Endothelial cell (in vitro differentiated cells): ENCODE results near the gene ATXN7L1. TPM values are rescaled to one million over a fixed set of nuclear protein-coding genes. Genes with fewer than 3 reads are reported as not detected.
A peak's percentile ranks its signal among the peaks of the same experiment; 100 is the strongest.

Experiments used
- DNase-seq: peaks from one replicate; pipeline ENCODE4 v3.0.0; 2021; ENCODE audit warnings: low spot score
- H3K27ac Mint-ChIP-seq: one replicate; pipeline ENCODE4 v1.8.0; 2021; ENCODE audit warnings: mixed read lengths, inconsistent platforms; ENCODE audit not compliant: unreplicated experiment
- H3K27me3 Mint-ChIP-seq: one replicate; pipeline ENCODE4 v1.8.0; 2021; ENCODE audit warnings: mild to moderate bottlenecking, moderate library complexity, mixed read lengths, inconsistent platforms; ENCODE audit not compliant: unreplicated experiment
- H3K36me3 Mint-ChIP-seq: one replicate; pipeline ENCODE4 v1.8.0; 2021; ENCODE audit warnings: mild to moderate bottlenecking, low read depth, mixed read lengths, inconsistent platforms; ENCODE audit not compliant: unreplicated experiment
- H3K4me1 Mint-ChIP-seq: one replicate; pipeline ENCODE4 v1.8.0; 2021; ENCODE audit warnings: mild to moderate bottlenecking, mixed read lengths, inconsistent platforms; ENCODE audit not compliant: unreplicated experiment
- H3K4me3 Mint-ChIP-seq: one replicate; pipeline ENCODE4 v1.8.0; 2021; ENCODE audit warnings: mild to moderate bottlenecking, mixed read lengths, inconsistent platforms; ENCODE audit not compliant: unreplicated experiment
- H3K9me3 Mint-ChIP-seq: one replicate; pipeline ENCODE4 v1.8.0; 2021; ENCODE audit warnings: mixed read lengths, inconsistent platforms; ENCODE audit not compliant: unreplicated experiment
- total RNA-seq: library from RNA; stranded (reverse); fragmentation: NEBNext Ultra II Directional; extraction: Animal tissue kit (Norgen Biotek cat#: 25700); gene quantifications from one replicate; pipeline ENCODE4 v1.2.1, GENCODE V29; 2021; ENCODE audit not compliant: unreplicated experiment
- TF ChIP-seq, protein P1 (sequence below): fragments of 200-600 bp; sonication (generic); IDR thresholded peaks from one replicate; pipeline ENCODE4 v1.5.0; 2021; ENCODE audit warnings: antibody characterized with exemption; ENCODE audit not compliant: unreplicated experiment

ATXN7L1 gene
- total RNA-seq, 1 donor from 2014 or later = 18.4 TPM

DNA sequence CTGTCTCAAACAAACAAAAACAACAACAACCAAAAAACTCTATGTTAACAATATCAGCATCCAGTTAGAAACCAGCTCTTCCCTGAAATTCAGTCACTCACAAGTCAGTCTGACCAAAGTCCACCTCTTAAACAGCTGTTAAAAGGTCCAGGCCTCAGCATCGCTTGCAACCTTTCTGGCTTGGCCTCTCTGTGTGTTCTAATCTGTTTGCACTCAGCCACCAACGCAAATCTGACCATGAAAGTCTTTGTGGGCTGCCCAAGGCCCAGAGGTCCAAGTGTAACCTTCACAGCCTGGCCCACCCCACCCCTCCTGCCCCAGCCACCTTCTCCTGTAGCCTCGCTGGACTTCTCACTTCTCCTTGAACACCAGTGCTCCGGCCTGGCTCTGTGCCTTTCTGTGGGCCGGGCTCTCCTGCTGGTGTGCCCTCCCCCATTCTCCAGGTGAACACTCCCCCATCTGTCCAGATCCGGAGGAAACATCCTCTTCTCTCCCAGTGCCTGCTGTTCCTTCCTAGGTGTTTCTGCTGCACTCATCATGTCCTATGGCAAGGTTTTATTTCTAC, 222.9 kb downstream of the ATXN7L1 start:
- H3K9me3 Mint-ChIP-seq = no peaks in the 10 kb centered on the region
- TF ChIP-seq, protein P1, sequence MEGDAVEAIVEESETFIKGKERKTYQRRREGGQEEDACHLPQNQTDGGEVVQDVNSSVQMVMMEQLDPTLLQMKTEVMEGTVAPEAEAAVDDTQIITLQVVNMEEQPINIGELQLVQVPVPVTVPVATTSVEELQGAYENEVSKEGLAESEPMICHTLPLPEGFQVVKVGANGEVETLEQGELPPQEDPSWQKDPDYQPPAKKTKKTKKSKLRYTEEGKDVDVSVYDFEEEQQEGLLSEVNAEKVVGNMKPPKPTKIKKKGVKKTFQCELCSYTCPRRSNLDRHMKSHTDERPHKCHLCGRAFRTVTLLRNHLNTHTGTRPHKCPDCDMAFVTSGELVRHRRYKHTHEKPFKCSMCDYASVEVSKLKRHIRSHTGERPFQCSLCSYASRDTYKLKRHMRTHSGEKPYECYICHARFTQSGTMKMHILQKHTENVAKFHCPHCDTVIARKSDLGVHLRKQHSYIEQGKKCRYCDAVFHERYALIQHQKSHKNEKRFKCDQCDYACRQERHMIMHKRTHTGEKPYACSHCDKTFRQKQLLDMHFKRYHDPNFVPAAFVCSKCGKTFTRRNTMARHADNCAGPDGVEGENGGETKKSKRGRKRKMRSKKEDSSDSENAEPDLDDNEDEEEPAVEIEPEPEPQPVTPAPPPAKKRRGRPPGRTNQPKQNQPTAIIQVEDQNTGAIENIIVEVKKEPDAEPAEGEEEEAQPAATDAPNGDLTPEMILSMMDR = no peak
- H3K4me3 Mint-ChIP-seq = no peak overlapping the region
- no peak overlapping the region for H3K27ac Mint-ChIP-seq
- DNase-seq = no peak
- H3K4me1 Mint-ChIP-seq = peaks cover 43% of the 10 kb centered on the region
- peaks cover 5% of the 10 kb centered on the region for H3K36me3 Mint-ChIP-seq
- H3K27me3 Mint-ChIP-seq = peaks cover 2% of the 10 kb centered on the region

DNA sequence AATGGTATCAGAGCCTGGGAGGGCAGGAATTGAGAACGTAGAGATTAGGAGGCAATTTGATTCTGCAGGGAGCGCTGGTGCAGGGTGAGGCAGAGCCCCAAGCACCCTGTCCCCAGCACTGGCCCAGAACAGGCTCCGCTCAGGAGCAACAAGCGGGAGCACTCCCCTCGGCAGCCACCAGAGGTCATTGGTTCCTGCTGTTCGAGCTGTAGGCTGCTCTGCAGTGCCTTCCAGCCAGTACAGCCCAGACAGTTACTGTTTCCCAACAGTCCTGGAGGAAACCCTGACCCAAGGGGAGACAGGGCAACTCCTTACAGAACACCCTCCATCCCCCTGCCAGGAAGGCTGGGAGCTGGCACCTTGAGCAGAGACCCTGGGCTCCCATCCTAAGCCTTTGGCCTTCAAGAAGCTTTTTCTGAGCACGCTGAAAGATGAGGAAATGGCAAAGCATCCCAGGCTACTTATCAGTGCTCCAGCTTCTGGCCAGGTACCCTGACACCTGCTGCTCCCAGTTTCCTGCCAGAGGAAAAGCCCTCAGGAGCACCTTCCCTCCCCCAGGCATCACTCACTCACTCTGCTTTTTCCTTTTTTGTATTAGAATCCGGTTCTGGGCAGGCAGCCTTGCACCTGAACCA, 223.9 kb downstream of the ATXN7L1 start:
- DNase-seq = peak; percentile 87
- Mint-ChIP-seq H3K4me1 (peaks cover 53% of the 10 kb centered on the region), H3K9me3 (no peaks in the 10 kb centered on the region), H3K27me3 (peaks cover 8% of the 10 kb centered on the region), H3K36me3 (peaks cover 5% of the 10 kb centered on the region), H3K27ac (no peak overlapping the region), H3K4me3 (no peak overlapping the region)
- TF ChIP-seq, protein P1 = peak; percentile 79

DNA sequence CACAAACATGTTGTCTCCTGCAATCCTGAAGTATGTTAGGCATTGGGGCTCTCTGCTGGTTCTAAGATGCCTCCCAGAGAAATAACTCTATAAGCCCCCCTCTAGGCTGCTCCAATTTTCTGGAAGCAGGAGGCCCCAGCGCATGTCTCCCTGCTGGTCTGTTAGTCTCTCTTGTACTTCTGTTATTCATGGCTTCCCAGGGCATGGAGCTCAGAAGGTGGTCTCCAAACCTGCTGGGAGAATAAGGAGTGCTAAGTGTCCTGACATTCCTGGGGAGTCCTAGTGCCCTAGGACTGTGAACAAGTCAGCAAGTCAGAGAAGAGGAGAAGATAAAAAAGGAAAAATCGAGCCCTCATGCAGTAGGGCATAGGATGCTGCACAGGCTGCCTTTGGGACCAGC, 224.6 kb downstream of the ATXN7L1 start:
- H3K4me3 Mint-ChIP-seq = no peak overlapping the region
- H3K4me1 Mint-ChIP-seq = peaks cover 53% of the 10 kb centered on the region
- no peaks in the 10 kb centered on the region for H3K9me3 Mint-ChIP-seq
- peaks cover 8% of the 10 kb centered on the region for H3K27me3 Mint-ChIP-seq
- no peak overlapping the region for H3K27ac Mint-ChIP-seq
- no peak for DNase-seq
- peaks cover 5% of the 10 kb centered on the region for H3K36me3 Mint-ChIP-seq
- TF ChIP-seq, protein P1 = no peak

DNA sequence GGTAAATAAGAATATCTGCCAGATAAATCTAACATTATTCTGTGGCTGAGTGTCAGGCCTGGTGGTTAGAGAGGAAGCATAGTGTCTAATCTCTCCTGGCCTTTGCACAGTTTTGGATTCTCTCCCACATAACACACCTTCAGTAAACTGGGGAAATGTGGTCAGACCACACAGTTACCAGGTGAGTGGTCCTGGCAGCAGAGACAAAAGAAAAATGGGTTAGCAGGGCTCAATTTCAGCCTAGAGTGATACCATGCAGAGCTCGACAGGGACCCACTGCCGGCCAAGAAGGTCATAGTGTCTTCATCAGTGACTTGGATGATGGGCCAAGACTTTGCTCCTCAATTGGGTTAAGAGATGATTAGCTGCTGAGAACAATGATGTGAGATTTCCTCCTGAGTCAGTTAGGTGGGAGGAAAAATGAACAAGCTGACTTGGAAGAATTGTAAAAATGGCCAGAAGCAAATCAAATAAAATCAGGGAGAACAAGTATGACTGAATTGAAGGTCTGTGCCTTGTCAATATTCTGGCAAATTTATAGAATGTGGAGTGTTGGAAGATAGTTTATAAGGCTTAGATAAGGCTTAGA, 225.9 kb downstream of the ATXN7L1 start:
- H3K4me1 Mint-ChIP-seq = peaks cover 46% of the 10 kb centered on the region

More for the DNA sequence above, 225.9 kb downstream of the ATXN7L1 start:
- Mint-ChIP-seq H3K27me3 (peaks cover 8% of the 10 kb centered on the region), H3K4me3 (no peak overlapping the region), H3K9me3 (no peaks in the 10 kb centered on the region), H3K36me3 (peaks cover 5% of the 10 kb centered on the region), H3K27ac (no peak overlapping the region)
- no peak for DNase-seq
- TF ChIP-seq, protein P1 = no peak
